Tibial nerve (tissue), 4 donors: ENCODE measurements around the gene GPAM. TPM values are rescaled to one million over a fixed set of nuclear protein-coding genes. Genes with fewer than 3 reads are reported as not detected.
"Not testable (repeated sequence)": the region's sequence is repeated elsewhere in the genome, so short reads cannot be mapped to it uniquely, and the experiment has no call there.

Experiments
- DNase-seq, 2 donors: peaks; one replicate each; pipeline ENCODE4 v3.0.0-alpha.2; 2019; ENCODE audit warnings: low spot score in 2 of 2
- H3K27ac ChIP-seq, 4 donors: fragments of 200-600 bp; sonication (generic) in 3 of 4; one replicate each; pipeline ENCODE4 v1.5.1; 2017 to 2019; ENCODE audit warnings: mild to moderate bottlenecking in 1 of 4
- H3K27me3 ChIP-seq, 2 donors: fragments of 200-600 bp; sonication (generic) in 1 of 2; one replicate each; pipeline versions ENCODE4 v1.5.1 to v1.6.0; 2017 to 2019
- H3K36me3 ChIP-seq, 3 donors: fragments of 200-600 bp; sonication (generic); one replicate each; pipeline ENCODE4 v1.5.1; 2018 to 2019
- H3K4me1 ChIP-seq, 4 donors: fragments of 200-600 bp; sonication (generic) in 3 of 4; one replicate each; pipeline ENCODE4 v1.5.1; 2017 to 2019
- H3K4me3 ChIP-seq, 4 donors: fragments of 200-600 bp; sonication (generic) in 3 of 4; one replicate each; pipeline ENCODE4 v1.5.1; 2017 to 2019; ENCODE audit warnings: mild to moderate bottlenecking in 1 of 4, moderate library complexity in 1 of 4
- H3K9me3 ChIP-seq, 4 donors: fragments of 200-600 bp; sonication (generic) in 3 of 4; one replicate each; pipeline ENCODE4 v1.5.1; 2017 to 2019
- EP300 ChIP-seq, 2 donors: sonication (generic); formaldehyde crosslinking; IDR thresholded peaks; one replicate each; pipeline ENCODE4 v1.6.1; 2017; ENCODE audit warnings: antibody characterized with exemption in 2 of 2, mild to moderate bottlenecking in 1 of 2
- POLR2A ChIP-seq, 2 donors: fragments of 450-650 bp; IDR thresholded peaks; one replicate each; pipeline ENCODE4 v1.6.1; 2017; ENCODE audit warnings: antibody characterized with exemption in 2 of 2, mild to moderate bottlenecking in 2 of 2, moderate library complexity in 2 of 2
- WGBS, 2 donors: methylation state at CpG; one replicate each; pipeline ENCODE4 v1.1.5; 2018; 5-methylcytosine and 5-hydroxymethylcytosine counted together
- total RNA-seq, 4 donors: library from RNA; depleted of rRNA; stranded (reverse); fragments of >200 nt; gene quantifications; one replicate each; pipeline ENCODE4 v1.1.0, GENCODE V29; 2016
- TF ChIP-seq, protein P1 (sequence below), 5 experiments: fragments of 200-600 bp in 3 of 5; fragments of 450-650 bp in 2 of 5; sonication (generic) in 3 of 5; IDR thresholded peaks; one replicate each; pipeline ENCODE4 v1.5.1; 2016 to 2019; ENCODE audit warnings: antibody characterized with exemption in 5 of 5, mild to moderate bottlenecking in 3 of 5, moderate library complexity in 2 of 5

The GPAM gene
- total RNA-seq, 4 donors from 2014 or later = 13.3 to 124 (median 45.9) TPM

DNA sequence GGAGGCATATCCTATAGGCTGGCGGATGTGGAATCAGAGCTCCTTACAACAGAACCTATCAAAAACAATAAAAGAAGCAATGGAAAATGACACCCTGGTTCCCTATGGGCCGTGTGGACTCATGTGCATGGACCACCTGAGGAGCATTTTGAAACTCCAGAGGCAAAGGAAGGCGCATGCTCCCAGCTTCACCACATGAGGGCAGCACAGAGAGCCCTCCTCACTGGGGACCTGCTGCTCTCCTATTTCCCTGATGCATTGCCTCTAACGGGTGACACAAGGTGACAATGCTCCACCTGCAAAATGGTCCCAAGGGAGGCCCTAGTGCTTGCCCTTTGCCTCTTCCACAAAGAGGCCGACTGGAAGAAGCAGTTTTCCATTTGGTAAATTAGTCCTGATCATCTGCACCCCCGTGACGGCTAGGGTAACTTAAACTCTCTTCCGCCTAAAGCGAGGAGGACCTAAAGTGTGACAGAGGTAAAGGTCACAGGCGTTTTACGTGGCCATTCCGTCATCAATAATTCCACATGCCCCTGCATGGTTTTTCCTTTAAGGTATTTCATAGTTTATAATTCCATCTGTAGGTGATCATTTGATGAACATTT is 67.7 kb downstream of the GPAM start:
- 66 to 70% methylated on average over 12 of the region's 12 CpGs for WGBS, 2 donors
- no peak for DNase-seq
- TF ChIP-seq EP300 (IDR thresholded peaks at IDR 0.05) = no peak
- TF ChIP-seq, protein P1, sequence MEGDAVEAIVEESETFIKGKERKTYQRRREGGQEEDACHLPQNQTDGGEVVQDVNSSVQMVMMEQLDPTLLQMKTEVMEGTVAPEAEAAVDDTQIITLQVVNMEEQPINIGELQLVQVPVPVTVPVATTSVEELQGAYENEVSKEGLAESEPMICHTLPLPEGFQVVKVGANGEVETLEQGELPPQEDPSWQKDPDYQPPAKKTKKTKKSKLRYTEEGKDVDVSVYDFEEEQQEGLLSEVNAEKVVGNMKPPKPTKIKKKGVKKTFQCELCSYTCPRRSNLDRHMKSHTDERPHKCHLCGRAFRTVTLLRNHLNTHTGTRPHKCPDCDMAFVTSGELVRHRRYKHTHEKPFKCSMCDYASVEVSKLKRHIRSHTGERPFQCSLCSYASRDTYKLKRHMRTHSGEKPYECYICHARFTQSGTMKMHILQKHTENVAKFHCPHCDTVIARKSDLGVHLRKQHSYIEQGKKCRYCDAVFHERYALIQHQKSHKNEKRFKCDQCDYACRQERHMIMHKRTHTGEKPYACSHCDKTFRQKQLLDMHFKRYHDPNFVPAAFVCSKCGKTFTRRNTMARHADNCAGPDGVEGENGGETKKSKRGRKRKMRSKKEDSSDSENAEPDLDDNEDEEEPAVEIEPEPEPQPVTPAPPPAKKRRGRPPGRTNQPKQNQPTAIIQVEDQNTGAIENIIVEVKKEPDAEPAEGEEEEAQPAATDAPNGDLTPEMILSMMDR (IDR thresholded peaks at IDR 0.05) = peak; percentile 28 to 55 (median 43)
- no peak for TF ChIP-seq POLR2A (IDR thresholded peaks at IDR 0.05)
- no peaks in the 10 kb centered on the region for H3K4me1 ChIP-seq
- H3K9me3 ChIP-seq = no peaks in the 10 kb centered on the region
- no peaks in the 10 kb centered on the region for H3K36me3 ChIP-seq
- no peak overlapping the region for H3K27ac ChIP-seq
- H3K27me3 ChIP-seq = no peaks in the 10 kb centered on the region
- no peak overlapping the region for H3K4me3 ChIP-seq

DNA sequence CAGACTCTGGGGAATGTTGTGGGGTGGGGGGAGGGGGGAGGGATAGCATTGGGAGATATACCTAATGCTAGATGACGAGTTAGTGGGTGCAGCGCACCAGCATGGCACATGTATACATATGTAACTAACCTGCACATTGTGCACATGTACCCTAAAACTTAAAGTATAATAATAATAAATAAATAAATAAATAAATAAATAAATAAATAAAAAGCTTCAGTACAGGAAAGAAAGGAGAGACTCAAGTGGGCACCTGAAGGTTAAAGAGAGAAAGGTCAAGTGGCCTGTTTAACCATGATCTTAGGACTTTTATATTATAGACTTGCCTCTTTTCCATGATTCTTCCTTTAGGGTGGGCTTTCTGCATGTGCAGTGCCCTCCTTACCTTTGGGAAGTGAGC is 73.8 kb downstream of the GPAM start:
- H3K36me3 ChIP-seq, DNase-seq, H3K4me3 ChIP-seq, H3K27me3 ChIP-seq, H3K9me3 ChIP-seq, H3K27ac ChIP-seq, H3K4me1 ChIP-seq: not testable (repeated sequence)
- WGBS, 2 donors = 93% methylated on average over 2 of the region's 2 CpGs; no CpG with 5 or more reads in 1 of the 2 donors

Other genes with a start within 250 kb of the GPAM start
- not detected for gene TECTB, start 99.6 kb upstream of the GPAM start, total RNA-seq
- gene ACSL5, start 190.4 kb upstream of the GPAM start, total RNA-seq = 10 to 100 TPM; 12.2 to 22.7 (median 13.1) TPM